GM19455 (cell line): Measurements from ENCODE around the gene DTHD1.

ENCODE experiments used
- ATAC-seq: cut with Tn5 transposase; IDR thresholded peaks from one replicate; pipeline ENCODE4 v1.9.1; 2021; ENCODE audit not compliant: unreplicated experiment

Gene DTHD1

DNA sequence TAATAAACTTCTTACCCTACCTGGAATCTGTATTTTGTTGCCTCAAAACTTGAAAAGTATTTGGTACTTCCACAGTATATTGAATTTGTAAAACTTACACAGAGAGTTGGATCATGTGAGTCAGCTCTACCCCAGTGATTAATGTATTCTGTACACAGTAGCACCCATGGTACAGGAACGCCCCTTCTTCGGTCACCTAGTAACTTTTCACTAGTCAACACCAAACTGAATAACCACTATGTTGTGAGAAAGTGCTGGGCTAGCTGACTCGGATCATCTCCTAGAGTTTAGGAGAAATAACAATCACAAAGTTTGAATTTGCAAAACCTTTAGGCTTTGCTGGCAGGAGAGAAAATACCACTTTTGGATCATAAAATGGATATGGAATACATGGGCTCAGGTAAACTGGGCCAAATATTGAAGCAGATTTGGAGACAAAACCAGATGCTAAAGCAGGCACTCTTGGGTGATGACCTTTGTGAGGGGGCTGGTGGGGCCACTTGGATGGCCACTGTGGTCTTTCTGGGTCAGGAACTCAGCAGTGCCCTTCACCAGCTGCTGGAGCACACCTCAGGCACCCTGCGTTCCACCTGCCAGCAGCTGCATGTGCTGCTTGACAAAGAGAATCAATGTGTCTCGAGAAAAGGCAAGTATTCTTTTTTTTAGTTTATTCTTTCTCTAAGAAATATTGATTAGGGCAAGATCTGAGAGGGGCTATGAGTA, at the start of gene DTHD1:
TSS of gene DTHD1 (plus strand) at position 233 of the 723 bp plus-strand sequence. CDS start at position 376, 143 bp downstream.
- ATAC-seq: no peak

DNA sequence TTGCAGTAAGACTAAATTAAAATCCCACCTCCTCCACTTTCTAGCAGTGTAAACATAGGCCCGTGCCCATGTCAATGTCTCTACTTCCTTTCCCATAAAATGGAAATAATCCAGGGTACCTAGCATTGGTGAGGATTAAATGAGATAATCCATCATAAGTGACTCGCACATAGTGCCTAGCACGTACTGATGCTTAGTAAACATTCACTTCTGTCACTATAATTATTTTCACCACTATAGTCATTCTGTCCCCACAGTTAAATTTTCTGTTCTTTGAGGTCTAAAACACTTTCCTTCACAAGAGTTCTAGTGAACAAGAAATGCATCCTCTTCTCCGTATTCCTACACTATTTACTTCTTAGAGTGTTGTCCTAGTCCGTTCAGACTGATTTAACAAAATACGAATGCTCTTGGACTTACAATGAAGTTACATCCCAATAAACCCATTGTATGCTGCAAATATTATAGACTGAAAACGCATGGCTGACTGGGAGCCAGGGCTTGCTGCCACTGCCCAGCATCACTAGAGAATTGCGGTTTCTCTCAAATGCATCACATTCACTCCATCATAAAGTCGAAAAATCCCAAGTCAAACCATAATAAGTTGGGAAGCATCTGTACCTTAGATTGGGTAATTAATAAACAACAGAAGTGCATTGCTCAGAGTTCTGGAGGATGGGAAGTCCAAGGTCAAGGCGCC, 47.7 kb upstream of the DTHD1 start:
- no peak for ATAC-seq

DNA sequence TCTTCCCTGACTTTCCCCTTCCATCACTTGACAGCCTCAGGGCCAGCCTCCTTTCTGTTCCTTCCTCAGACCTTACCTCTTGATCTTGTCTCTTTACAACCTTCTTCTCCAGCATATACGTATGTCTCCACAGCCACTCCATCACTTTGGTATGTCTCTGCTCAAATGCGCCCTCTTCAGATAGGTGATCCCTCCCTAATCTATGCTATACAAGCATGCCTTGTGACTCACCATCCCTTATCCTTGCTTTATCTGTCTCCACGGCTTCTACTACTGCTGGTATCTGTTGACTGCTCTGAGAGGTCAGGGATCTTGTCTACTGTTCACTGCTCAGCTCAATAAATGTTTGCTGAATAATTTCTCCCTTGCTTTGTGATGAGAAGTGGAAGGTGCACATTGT, 46.1 kb upstream of the DTHD1 start:
- no peak for ATAC-seq

DNA sequence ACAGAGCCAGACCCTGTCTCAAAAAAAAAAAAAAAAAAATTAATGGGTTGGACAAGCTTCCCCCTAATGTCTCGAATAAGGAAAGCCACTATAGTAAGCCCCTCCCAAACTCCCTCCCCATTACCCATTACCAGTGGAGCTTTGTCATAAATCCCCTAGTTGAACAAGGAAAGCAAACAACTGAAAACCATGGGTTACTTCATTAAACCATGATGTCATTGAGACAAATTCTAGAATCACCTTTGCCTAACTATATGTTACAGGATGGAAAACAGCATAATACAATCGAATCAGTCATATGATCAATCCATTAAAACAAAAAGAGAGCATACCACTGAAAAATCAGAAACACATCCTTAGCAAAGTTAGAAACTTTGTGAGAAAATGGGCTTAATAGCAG, 45.3 kb upstream of the DTHD1 start:
- no peak for ATAC-seq

DNA sequence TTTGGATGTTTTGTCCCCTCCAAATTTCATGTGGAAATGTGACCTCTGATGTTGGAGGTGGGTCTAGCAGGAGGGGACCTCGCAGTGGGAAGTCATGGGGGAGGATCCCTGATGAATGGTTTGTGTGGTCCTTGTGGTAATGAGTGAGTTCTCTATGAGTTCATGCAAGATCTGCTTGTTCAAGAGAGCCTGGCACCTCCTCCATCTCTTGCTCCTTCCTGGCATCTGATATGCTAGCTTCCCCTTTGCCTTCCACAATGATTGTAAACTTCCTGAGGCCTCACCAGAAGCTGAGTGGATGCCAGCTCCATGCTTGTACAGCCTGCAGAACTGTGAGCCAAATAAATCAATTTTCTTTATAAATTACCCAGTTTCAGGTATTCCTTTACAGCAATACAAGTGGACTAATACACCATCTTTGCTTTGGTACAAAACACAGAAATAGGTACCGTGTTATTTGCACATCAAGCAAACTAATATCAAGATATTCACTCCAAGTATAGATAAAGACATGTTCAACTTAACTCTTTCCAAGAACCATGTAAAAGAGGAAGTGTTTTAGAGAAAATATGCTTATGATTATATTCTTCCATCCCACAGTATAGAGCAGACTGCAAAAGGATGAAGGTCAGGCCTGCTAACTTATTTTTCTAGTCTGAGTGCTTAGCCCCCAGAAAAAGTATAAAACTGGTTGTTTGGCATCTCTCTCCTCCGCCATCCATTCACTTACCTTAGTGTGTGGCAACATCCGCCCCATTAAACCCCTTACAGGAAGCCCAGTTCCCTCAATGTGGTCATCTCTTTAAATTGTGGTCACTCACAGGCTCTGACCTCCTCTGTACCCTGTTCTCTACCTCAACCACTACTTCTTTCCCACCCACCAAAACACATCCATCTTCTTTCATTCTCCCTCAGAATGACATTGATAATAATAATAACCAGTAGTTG, 43.8 kb upstream of the DTHD1 start:
- no peak for ATAC-seq

DNA sequence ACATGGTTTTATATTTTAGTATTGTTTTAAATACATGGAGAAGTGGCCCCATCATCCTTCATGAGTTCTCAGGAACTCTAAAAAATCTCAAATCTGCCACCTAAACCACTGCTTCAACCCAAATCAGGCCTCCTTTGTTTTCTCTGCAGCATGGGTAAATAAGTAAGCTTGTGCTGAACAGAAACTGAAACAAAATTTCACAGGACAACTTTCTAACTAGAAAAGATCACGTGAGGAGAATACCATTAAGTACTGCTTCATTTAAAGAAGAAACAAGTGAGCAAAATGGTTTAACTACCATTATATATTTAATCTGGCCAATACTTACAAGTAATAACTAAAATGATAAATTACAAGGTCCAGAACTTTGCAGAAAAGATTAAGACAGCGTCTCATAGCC, 39.6 kb upstream of the DTHD1 start:
- peak; percentile 42 for ATAC-seq

DNA sequence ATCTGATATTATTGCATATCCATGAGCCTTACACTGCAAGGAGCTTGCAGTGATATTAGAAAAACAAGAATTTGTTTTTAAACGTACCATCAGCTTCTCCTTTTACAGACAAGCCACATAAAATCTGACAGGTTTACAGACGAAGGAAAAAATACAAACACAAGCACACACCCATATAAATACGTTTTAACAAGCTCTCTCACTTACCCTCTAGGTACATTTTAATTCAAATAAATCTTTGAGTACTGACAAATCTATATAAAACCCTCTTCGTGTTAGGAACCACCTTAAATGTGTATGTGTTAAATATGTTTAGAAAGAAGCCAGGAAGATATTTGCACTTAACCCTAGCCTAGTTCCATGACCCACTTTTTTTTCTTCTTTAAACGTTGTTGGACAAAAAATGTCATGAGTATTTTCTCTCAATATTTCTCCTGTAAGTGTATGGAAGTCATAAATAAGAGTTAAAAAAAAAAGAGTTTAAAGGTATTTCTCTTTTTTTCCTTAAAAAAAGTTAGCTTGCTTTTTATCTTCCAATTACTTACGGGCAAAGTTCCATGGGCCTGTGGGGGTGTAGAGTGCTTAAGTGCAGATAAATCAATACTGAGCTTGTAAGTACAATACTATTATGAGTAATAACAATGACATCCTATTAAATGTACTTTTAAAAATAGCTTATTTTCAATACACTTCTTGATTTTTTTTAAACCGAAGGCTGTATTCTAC, 38.6 kb upstream of the DTHD1 start:
- no peak for ATAC-seq

DNA sequence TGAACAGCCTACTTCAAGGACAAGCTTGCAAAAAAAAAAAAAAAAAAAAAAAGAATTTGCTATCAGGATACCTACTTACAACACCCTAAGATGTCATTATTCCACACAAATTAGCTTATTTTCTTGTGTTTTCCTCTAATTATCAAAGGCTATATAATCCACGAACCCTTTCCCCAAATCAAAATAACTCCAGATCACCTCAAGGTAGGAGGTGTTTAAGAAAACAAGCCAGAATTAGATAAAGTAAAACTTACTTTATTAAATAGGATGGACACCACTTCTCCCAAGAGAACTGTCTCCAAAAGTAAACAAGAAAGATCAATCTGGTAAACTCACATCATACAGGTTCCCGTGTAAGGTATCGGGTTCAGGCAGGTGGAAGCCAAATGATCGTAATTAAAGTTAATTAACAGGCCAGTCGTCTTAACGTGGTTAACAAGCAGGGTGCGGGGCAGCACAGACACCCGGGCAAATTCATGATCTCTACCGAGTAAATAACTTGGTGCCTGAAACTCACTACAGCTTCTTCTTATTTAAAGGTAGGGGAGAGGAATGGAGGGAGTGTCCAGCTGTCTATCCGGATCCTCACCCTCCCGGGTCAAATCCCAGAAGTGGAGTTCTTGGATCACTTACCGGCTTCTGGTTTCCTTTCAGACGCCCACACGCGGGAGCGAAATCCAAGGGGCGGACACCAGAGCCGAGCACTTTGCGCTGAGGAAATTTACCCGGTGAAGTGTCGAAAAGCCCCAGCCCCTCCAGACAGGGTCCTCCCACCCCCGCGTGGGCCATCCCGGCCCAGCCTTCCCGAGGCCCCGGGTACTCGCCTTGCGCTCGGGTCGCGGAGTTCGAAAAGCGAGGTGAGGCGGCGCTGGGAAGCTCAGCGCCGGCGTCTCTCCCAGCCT, 37.8 kb upstream of the DTHD1 start:
- ATAC-seq: peak; percentile 37

DNA sequence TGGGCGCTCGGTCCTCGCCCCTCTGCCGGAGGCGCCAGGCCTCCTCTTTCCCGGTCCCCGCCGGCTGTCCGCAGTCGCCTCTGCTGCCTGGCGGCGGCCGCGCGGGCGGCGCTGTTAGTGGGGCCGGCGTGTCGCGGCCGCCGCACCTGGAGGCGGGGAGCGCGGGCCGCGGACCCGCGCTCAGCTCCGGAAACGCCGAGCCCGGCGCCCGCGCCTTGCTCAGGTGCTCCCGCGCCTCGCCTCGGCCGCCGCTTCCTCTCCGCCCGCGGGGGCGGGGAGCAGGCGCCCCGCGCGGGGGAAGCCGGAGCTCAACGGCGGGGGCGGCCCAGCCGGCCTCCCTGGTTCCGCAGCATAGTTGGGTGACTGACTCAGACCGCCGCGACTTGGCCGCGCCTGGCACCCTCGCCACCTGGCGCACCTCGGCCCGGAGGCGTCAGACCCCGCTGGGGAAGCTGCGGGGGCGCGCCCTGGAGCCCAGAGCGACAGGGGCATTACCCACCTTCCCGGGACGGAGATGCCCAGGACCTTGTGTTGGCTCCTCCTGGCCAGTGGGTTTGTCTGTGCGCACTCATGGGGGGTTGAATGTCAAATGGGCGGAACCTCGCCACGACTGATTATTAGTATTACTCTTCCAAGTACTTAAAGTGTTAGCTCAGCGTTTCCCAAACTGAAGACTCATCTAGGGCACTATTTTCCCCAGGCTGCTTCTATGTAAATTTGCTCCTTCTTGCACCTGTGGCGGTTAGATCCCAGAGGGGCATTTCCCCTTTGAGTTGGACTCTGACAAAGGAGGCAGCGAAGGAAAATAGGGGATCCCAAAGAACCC, 36.9 kb upstream of the DTHD1 start, which contains the start of gene ARAP2:
TSS of gene ARAP2 (minus strand) at position 258 of the 826 bp plus-strand sequence. CDS start 15,028 bp downstream, outside the sequence.
- ATAC-seq: peak; percentile 59

DNA sequence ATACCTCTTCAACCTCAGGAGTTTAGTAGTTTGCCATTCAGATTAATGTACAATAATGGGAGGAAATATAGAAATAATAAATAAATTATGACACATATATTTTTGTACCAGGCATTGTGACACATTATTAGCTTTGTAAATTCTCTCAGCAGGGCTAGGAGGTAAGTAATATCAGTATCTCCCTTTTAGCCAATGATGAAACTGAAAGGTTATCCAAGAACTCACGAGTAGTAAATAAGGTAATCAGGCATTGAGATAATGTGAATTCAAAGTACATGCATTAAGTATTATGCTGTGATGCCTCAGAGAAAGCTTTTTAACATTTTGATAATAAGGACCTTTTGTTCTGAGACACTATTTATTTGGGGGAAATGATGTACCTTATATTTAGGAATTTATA, 31.8 kb upstream of the DTHD1 start:
- no peak for ATAC-seq

DNA sequence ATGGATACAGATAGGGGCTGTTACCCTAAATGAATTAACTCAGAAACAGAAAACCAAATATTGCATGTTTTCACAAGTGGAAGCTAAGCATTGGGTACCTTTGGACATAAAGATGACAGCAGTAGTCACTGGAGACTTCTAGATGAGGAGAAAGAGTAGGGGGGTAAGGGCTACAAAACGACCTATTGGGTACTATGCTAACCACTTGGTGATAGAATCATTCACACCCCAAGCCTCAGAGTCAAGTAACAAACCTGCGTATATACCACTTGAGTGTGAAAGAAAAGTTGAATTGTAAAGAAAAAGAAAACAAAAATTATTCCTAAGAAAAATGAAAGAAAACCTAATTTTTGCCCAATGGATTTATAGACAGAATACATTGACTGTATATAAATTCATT, 29.4 kb upstream of the DTHD1 start:
- no peak for ATAC-seq

DNA sequence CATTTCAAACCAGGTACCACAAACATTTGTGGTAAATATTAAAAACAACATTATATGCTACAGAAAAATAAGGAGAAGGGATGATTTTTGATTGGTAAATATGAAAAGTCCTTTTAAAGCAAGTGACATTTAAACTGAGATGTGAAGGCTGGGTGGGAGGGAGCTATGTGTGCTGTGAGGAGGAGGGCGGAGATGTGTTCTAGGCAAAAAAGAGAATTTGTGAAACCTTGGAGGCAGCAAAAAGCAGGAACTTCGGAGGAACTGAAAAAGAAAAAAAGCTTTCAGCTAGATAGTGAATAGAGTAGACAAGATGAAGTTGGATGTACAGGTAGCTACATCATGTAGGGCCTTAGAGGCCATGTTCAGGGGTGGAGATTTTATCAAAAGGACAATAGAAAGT, 27.0 kb upstream of the DTHD1 start:
- ATAC-seq: no peak

DNA sequence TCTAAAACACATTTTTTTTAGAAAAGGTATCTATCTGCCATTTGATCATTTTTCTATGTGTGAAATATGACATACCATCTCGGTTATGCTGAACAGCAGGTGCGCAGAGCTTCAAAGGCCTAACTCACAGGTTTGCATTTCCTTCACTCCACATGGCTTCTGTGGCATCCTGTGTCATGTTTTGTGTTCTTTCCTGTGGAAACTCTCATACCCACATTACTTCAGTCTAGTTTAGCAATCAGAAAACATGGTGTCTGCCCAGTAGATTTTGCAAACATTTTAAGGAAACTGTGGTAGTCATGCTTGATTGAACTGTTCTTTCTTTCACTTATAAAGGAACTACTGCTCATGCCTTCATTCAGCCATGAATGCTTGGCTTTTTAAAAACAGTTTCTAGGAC, 25.8 kb upstream of the DTHD1 start:
- peak; percentile 82 for ATAC-seq

DNA sequence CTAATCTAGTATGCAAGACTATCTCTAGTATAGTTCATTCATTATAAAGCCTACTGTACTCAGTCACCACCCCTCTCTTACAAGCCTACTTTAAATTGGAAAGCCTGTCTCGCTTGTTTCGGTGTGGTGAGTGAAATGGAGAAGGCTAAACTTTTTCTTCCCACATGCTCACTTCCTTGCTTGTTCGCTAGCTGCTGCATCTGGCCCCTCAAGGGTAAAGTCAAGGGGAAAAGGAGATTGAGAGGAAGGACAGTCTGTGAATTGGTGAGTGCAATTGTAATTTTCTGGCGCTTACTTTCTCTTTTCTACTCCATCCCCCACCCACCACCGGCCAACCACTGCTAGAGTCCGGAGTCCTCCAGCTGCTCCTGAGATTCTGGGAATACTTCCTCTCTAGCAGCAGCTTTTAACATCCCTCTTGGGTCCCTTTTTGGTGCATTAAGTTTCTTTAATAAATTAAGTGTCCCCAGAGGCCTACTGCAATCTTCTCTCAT, 25.0 kb upstream of the DTHD1 start:
- peak; percentile 57 for ATAC-seq

DNA sequence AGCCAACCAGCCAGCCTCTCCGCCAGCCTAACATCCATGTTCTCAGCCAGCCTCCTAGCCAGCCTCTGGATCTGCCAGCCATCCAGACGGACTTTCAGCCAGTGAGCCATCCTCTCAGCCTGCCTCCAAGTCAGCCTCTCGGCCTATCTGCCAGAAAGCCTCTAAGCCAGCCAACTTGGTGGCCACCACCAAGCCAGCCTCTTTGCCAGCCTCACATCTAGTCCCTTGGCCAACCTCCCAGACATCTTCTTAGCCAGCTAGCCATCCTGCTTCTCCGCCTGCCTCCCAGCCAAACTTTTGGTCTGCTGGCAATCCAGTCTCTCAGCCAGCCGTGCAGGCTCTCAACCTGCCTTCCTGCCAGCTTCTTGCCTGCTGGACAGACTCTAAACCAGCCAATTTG, 20.7 kb upstream of the DTHD1 start:
- ATAC-seq: no peak

DNA sequence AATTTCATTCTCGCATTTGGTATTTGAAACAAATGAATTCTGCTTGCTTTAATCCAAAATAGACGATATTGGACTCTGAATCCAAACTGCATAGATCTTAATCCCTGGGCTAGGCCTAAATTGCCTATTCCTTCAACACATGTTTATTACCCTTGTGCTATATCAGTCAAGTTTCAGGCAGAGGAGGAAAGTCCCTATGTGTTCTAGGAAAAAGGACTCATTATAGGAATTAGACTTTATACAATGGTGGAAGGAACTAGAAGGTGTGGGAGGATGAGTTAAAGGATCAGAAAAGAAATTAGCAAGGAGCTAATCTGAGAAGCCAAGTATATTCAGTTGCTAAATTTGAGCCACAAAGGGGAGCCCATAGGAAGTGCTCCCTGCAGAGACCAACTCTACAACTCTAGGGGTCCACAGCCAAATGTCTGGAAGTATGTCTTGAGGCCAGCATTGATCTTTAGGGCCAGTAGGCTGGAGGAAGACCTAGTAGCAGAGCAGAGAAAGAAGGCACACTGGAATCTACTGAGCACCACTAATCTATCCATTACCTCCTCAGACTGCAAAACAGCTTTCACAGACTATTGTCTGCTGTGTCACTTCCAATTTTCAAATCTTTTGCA, 17.1 kb upstream of the DTHD1 start:
- no peak for ATAC-seq

DNA sequence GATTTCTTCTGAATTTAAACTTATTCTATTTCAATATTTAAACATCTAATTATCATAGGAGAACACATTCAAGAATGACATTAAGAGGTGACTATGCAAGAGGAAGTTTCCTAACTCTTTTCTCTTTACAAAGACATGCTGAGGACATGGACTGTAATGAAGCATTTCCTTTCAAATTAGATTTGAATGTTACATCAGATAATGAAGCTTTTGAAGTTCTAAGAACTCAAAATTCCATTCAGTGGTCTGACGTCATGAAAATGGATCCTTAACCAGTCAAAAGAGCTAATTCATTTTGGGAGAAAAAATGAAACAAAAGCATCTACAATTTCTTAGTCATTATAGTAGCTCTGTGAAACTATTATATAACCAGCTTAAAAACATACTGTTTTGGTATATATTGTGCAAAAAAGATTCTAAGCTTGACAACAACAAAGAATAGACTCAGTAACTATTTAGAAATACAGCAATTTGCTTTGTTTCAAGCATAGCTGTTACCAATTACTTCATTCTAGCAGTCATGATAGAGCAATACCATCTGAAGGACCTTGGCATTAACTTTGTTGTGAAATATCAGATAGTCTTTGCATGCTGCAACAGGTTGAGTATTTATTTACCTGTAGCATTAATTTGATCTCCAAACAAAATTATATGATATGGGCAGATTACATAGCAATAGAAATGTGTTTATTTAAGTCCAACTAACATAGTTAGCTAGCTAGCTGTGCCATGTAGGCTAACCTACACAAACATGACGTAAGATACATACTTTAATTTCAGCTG, 13.7 kb upstream of the DTHD1 start:
- ATAC-seq: no peak
